CD14-positive monocyte (primary cell): ENCODE measurements around the gene OR4D6. TPM values are rescaled to one million over a fixed set of nuclear protein-coding genes. Genes with fewer than 3 reads are reported as not detected.

Experiments used
- DNase-seq, 3 donors: peaks; one replicate each; pipeline ENCODE4 v3.0.0-alpha.2; 2011 to 2022
- H2AFZ ChIP-seq: 2 replicates; pipeline ENCODE4 v1.6.0; 2012; ENCODE audit warnings: mild to moderate bottlenecking, low read depth, low read length, inconsistent platforms; ENCODE audit not compliant: insufficient read depth, poor library complexity, severe bottlenecking
- H3K27ac ChIP-seq, 2 donors: 1 replicate in 1 of 2; 2 replicates in 1 of 2; pipeline ENCODE4 v1.5.1; 2012 to 2013; ENCODE audit warnings: low read length in 2 of 2, control low read depth in 1 of 2, inconsistent platforms in 1 of 2, low read depth in 1 of 2, mild to moderate bottlenecking in 1 of 2
- H3K27me3 ChIP-seq, 2 donors: one replicate each; pipeline versions ENCODE4 v1.6.0 to v1.6.1; 2011 to 2013; ENCODE audit warnings: low read length in 2 of 2; ENCODE audit not compliant: control insufficient read depth in 2 of 2, insufficient read depth in 2 of 2
- H3K36me3 ChIP-seq, 2 donors: replicated peaks in 1 of 2; 1 replicate in 1 of 2; 2 replicates in 1 of 2; pipeline versions ENCODE4 v1.5.1 to v1.6.1; 2012 to 2013; ENCODE audit warnings: low read length in 2 of 2, control low read depth in 1 of 2, inconsistent platforms in 1 of 2, mild to moderate bottlenecking in 1 of 2; ENCODE audit not compliant: insufficient read depth in 2 of 2, control insufficient read depth in 1 of 2
- H3K4me1 ChIP-seq, 2 donors: 1 replicate in 1 of 2; 2 replicates in 1 of 2; pipeline versions ENCODE4 v1.5.1 to v1.6.1; 2012 to 2013; ENCODE audit warnings: low read length in 2 of 2, control low read depth in 1 of 2, inconsistent platforms in 1 of 2, mild to moderate bottlenecking in 1 of 2, moderate library complexity in 1 of 2; ENCODE audit not compliant: insufficient read depth in 2 of 2, control insufficient read depth in 1 of 2
- H3K4me2 ChIP-seq: replicated peaks from 2 replicates; pipeline ENCODE3; 2012; ENCODE audit warnings: low read length, moderate library complexity, mild to moderate bottlenecking; ENCODE audit not compliant: poor library complexity, severe bottlenecking; ENCODE audit errors: extremely low read depth
- H3K4me3 ChIP-seq, 3 experiments: fragments of 200-600 bp in 1 of 3; sonication (generic) in 1 of 3; replicated peaks in 1 of 3; 1 replicate in 2 of 3; 2 replicates in 1 of 3; pipeline ENCODE4 v1.5.1; 2011 to 2013; ENCODE audit warnings: low read length in 3 of 3, mild to moderate bottlenecking in 3 of 3, control low read depth in 2 of 3, low read depth in 2 of 3, inconsistent platforms in 1 of 3, moderate library complexity in 1 of 3
- H3K79me2 ChIP-seq: 2 replicates; pipeline ENCODE4 v1.6.0; 2012; ENCODE audit warnings: mild to moderate bottlenecking, control low read depth, inconsistent platforms, low read length, moderate library complexity; ENCODE audit not compliant: insufficient read depth
- H3K9ac ChIP-seq: 2 replicates; pipeline ENCODE4 v1.6.0; 2017; ENCODE audit warnings: low read length, mild to moderate bottlenecking; ENCODE audit not compliant: insufficient read depth, poor library complexity, severe bottlenecking
- H3K9me3 ChIP-seq, 2 donors: replicated peaks in 1 of 2; 1 replicate in 1 of 2; 2 replicates in 1 of 2; pipeline versions ENCODE4 v1.5.1 to v1.6.1; 2012 to 2013; ENCODE audit warnings: low read length in 2 of 2, control low read depth in 1 of 2; ENCODE audit not compliant: control insufficient read depth in 1 of 2, insufficient read depth in 1 of 2
- H4K20me1 ChIP-seq: 2 replicates; pipeline ENCODE4 v1.6.0; 2012; ENCODE audit warnings: mild to moderate bottlenecking, low read length, control low read depth, moderate library complexity; ENCODE audit not compliant: insufficient read depth
- H3K27ac Mint-ChIP-seq, 7 donors: one replicate each; pipeline ENCODE4 v1.8.0; 2020; ENCODE audit warnings: mild to moderate bottlenecking in 7 of 7, mixed read lengths in 7 of 7, moderate library complexity in 6 of 7, inconsistent platforms in 2 of 7
- H3K27me3 Mint-ChIP-seq, 3 donors: one replicate each; pipeline ENCODE4 v1.8.0; 2021 to 2022; ENCODE audit warnings: low read depth in 3 of 3, mild to moderate bottlenecking in 3 of 3, mixed read lengths in 3 of 3, moderate library complexity in 3 of 3, inconsistent platforms in 1 of 3
- H3K36me3 Mint-ChIP-seq, 2 donors: one replicate each; pipeline ENCODE4 v1.8.0; 2020; ENCODE audit warnings: mixed read lengths in 2 of 2, inconsistent platforms in 1 of 2, mild to moderate bottlenecking in 1 of 2
- H3K4me1 Mint-ChIP-seq: one replicate; pipeline ENCODE4 v1.8.0; 2020; ENCODE audit warnings: mild to moderate bottlenecking, mixed read lengths
- H3K4me3 Mint-ChIP-seq, 2 donors: one replicate each; pipeline ENCODE4 v1.8.0; 2020; ENCODE audit warnings: mild to moderate bottlenecking in 2 of 2, mixed read lengths in 2 of 2, moderate library complexity in 1 of 2
- H3K9me3 Mint-ChIP-seq, 7 donors: one replicate each; pipeline ENCODE4 v1.8.0; 2020 to 2022; ENCODE audit warnings: mixed read lengths in 7 of 7, mild to moderate bottlenecking in 6 of 7, moderate library complexity in 6 of 7, inconsistent platforms in 2 of 7
- CTCF ChIP-seq: fragments of 200-600 bp; IDR thresholded peaks from one replicate; pipeline ENCODE4 v1.8.0; 2022; ENCODE audit warnings: antibody characterized with exemption, mild to moderate bottlenecking
- WGBS: methylation state at CpG from one replicate; pipeline ENCODE4 v1.1.5; 2013; ENCODE audit warnings: missing lambda C conversion rate; ENCODE audit not compliant: insufficient coverage; 5-methylcytosine and 5-hydroxymethylcytosine counted together
- intact Hi-C, 2 donors: fragments of 100-400 bp; cut with micrococcal nuclease; formaldehyde crosslinking; loops; one replicate each; pipeline versions ENCODE4 v1.15.0 to v1.15.1; 2023
- polyA plus RNA-seq, 3 donors: library from polyadenylated mRNA; depleted of rRNA in 1 of 3; unstranded in 2 of 3; stranded (reverse) in 1 of 3; fragments of 300-500 nt in 2 of 3; fragments of >200 nt in 1 of 3; fragmentation: Illumina TruSeq in 2 of 3; gene quantifications; 1 replicate in 2 of 3; 2 replicates in 1 of 3; pipeline ENCODE4 v1.2.3, GENCODE V29; 2012 to 2021

OR4D6 gene
- polyA plus RNA-seq, 3 donors = not detected

DNA sequence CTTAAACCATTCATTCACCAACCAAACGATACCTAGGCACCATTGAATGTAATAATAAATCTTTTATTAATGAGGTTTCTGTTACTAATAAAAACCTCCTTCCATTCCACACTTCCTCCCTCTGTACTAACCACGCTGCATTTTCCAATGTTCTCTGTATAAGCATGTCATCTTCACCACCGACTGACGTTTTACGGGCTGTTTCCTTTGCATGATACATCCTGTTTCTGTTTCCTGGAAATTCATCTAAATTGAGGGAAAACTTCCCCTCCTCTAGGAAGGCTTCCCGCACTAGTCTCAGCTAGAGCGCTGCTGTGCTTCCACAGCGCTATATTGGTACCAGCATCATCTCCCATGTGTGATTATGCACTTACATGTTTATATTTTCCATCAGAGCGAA, 18.4 kb downstream of the OR4D6 start:
- Histone ChIP-seq H3K27me3 (no peaks in the 10 kb centered on the region), H4K20me1 (no peaks in the 10 kb centered on the region), H3K4me3 (no peak overlapping the region), H3K4me2 (no peak overlapping the region), H3K79me2 (no peaks in the 10 kb centered on the region), H2AFZ (no peak overlapping the region), H3K9me3 (no peaks in the 10 kb centered on the region), H3K9ac (no peak overlapping the region), H3K27ac (no peak overlapping the region), H3K4me1 (peaks cover 0 to 3% of the 10 kb centered on the region in 2 donors), H3K36me3 (no peaks in the 10 kb centered on the region)
- Mint-ChIP-seq H3K4me3 (no peak overlapping the region), H3K36me3 (no peaks in the 10 kb centered on the region), H3K9me3 (peaks cover 0 to 2% (median 0%) of the 10 kb centered on the region in 7 donors), H3K4me1 (peaks cover 8% of the 10 kb centered on the region), H3K27ac (peak overlapping the region in 1 of 7 donors; percentile 26), H3K27me3 (peaks cover 0 to 3% (median 2%) of the 10 kb centered on the region in 3 donors)
- intact Hi-C loops = no loop called here
- WGBS = 29% methylated on average over 4 of the region's 9 CpGs
- DNase-seq = no peak
- TF ChIP-seq CTCF = no peak

DNA sequence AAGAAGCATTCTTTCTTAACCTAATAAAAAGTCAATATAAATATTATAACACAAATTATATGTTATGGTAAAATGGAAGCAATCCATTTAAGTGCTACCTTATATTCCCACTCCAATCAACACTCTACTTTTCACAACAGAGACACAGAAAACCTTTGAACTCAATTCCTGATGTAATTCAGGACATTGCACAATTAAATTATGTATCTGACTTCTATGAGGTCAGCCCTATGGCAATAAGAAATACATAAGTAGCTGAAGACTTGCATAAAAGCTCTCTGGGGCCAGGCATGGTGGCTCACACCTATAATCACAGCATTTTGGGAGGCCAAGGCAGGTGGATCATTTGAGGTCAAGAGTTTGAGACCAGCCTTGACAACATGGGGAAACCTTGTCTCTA, 23.1 kb downstream of the OR4D6 start:
- intact Hi-C loops = no loop called here
- Mint-ChIP-seq H3K36me3 (no peaks in the 10 kb centered on the region), H3K4me3 (no peak overlapping the region), H3K27ac (no peak overlapping the region), H3K27me3 (peaks cover 0 to 1% (median 0%) of the 10 kb centered on the region in 3 donors), H3K4me1 (peaks cover 8% of the 10 kb centered on the region), H3K9me3 (no peaks in the 10 kb centered on the region)
- Histone ChIP-seq H3K4me2 (no peak overlapping the region), H2AFZ (no peak overlapping the region), H4K20me1 (no peaks in the 10 kb centered on the region), H3K36me3 (no peaks in the 10 kb centered on the region), H3K9ac (no peak overlapping the region), H3K27ac (no peak overlapping the region), H3K79me2 (no peaks in the 10 kb centered on the region), H3K27me3 (no peaks in the 10 kb centered on the region), H3K9me3 (no peaks in the 10 kb centered on the region), H3K4me3 (no peak overlapping the region), H3K4me1 (peaks cover 0 to 3% of the 10 kb centered on the region in 2 donors)
- no peak for DNase-seq
- TF ChIP-seq CTCF = no peak
